Right atrium auricular region (tissue), 2 donors: ENCODE measurements around the gene ASTN2. TPM values are rescaled to one million over a fixed set of nuclear protein-coding genes. Genes with fewer than 3 reads are reported as not detected.

Experiments
- DNase-seq: peaks from one replicate; pipeline ENCODE4 v3.0.0-alpha.2; 2019; ENCODE audit warnings: low spot score
- H3K27ac ChIP-seq, 2 donors: fragments of 200-600 bp; sonication (generic); 1 replicate in 1 of 2; 2 replicates in 1 of 2; pipeline ENCODE4 v1.5.1; 2016 to 2019
- H3K27me3 ChIP-seq, 2 donors: fragments of 200-600 bp; sonication (generic); one replicate each; pipeline versions ENCODE4 v1.5.1 to v1.6.0; 2017 to 2019
- H3K36me3 ChIP-seq: fragments of 200-600 bp; sonication (generic); one replicate; pipeline ENCODE4 v1.5.1; 2016
- H3K4me1 ChIP-seq, 2 donors: fragments of 200-600 bp; sonication (generic); one replicate each; pipeline versions ENCODE4 v1.5.1 to v1.6.0; 2017 to 2019
- H3K4me3 ChIP-seq, 2 donors: fragments of 200-600 bp; sonication (generic); 1 replicate in 1 of 2; 2 replicates in 1 of 2; pipeline ENCODE4 v1.5.1; 2017 to 2019; ENCODE audit warnings: mild to moderate bottlenecking in 1 of 2, moderate library complexity in 1 of 2
- H3K9me3 ChIP-seq, 2 donors: fragments of 200-600 bp; sonication (generic); one replicate each; pipeline ENCODE4 v1.5.1; 2019
- CTCF ChIP-seq, 2 donors: fragments of 200-600 bp; sonication (generic); IDR thresholded peaks; one replicate each; pipeline ENCODE4 v1.5.1; 2019; ENCODE audit warnings: antibody characterized with exemption in 2 of 2
- total RNA-seq, 2 donors: library from RNA; depleted of rRNA; stranded (reverse); fragments of >200 nt; gene quantifications; one replicate each; pipeline ENCODE4 v1.1.0, GENCODE V29; 2016

Gene ASTN2
- total RNA-seq, 2 donors from 2014 or later, result 11.1 to 32.2 TPM

DNA sequence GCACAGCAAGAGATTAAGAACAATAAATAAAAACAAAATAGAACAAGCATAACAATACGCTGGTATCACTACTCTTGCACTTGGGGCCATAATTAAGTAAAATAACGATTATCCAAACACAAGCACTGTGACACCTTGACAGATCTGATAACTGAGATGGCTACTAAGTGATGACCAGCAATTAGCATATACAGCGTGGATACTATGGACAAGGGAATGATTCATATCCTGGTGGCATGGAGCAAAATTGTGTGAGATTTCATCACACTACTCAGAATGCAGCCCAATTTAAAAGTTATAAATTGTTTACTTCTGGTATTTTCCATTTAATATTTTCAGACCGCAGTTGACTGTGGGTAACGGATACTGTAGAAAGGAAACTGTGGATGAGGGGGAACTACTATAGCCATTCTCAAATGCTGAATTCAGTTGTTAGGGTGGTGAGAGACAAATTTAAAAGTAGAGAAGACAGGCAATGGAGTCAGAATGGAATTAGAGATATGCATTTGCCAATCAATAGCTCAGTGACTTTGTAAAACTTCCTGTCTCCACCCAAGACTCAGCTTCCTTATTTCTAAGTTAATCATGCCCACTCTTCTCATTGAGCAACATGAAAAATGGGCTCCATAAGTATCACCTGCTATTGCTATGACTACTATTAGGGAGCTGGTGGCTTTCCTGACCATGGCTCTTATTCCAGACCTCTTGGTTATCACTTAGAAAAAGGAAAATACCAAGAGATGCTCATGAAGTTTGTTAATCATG lies 427.0 kb downstream of the ASTN2 start:
- Histone ChIP-seq H3K9me3 (no peaks in the 10 kb centered on the region), H3K4me1 (no peaks in the 10 kb centered on the region), H3K36me3 (no peaks in the 10 kb centered on the region), H3K27ac (no peak overlapping the region), H3K4me3 (no peak overlapping the region), H3K27me3 (no peaks in the 10 kb centered on the region)
- DNase-seq, result no peak
- no peak for TF ChIP-seq CTCF (IDR thresholded peaks at IDR 0.05)

- no peak overlapping the region for H3K4me3 ChIP-seq
- H3K9me3 ChIP-seq, result no peaks in the 10 kb centered on the region
- DNase-seq, result no peak
- H3K27ac ChIP-seq, result no peak overlapping the region
- no peaks in the 10 kb centered on the region for H3K4me1 ChIP-seq
- no peaks in the 10 kb centered on the region for H3K36me3 ChIP-seq
- no peak for TF ChIP-seq CTCF (IDR thresholded peaks at IDR 0.05)
- H3K27me3 ChIP-seq, result no peaks in the 10 kb centered on the region
These were observed 428.8 kb downstream of the ASTN2 start for GRCh38 chr9:116986015-116986414.

GRCh38 chr9:116985596-116985995 lies 429.3 kb downstream of the ASTN2 start:
- no peaks in the 10 kb centered on the region for H3K9me3 ChIP-seq
- H3K27me3 ChIP-seq, result no peaks in the 10 kb centered on the region
- H3K4me3 ChIP-seq, result no peak overlapping the region
- TF ChIP-seq CTCF (IDR thresholded peaks at IDR 0.05), result no peak
- no peaks in the 10 kb centered on the region for H3K4me1 ChIP-seq
- H3K27ac ChIP-seq, result no peak overlapping the region
- DNase-seq, result no peak
- H3K36me3 ChIP-seq, result no peaks in the 10 kb centered on the region

- no peak for TF ChIP-seq CTCF (IDR thresholded peaks at IDR 0.05)
- no peak overlapping the region for H3K4me3 ChIP-seq
- no peak overlapping the region for H3K27ac ChIP-seq
- H3K4me1 ChIP-seq, result no peaks in the 10 kb centered on the region
- no peak for DNase-seq
- no peaks in the 10 kb centered on the region for H3K36me3 ChIP-seq
- no peaks in the 10 kb centered on the region for H3K27me3 ChIP-seq
- no peaks in the 10 kb centered on the region for H3K9me3 ChIP-seq
These were observed 430.7 kb downstream of the ASTN2 start for GRCh38 chr9:116984111-116984510.

GRCh38 chr9:116980582-116981120 lies 434.2 kb downstream of the ASTN2 start:
- Histone ChIP-seq H3K9me3 (no peaks in the 10 kb centered on the region), H3K27ac (no peak overlapping the region), H3K36me3 (no peaks in the 10 kb centered on the region), H3K4me3 (no peak overlapping the region), H3K4me1 (no peaks in the 10 kb centered on the region), H3K27me3 (no peaks in the 10 kb centered on the region)
- TF ChIP-seq CTCF (IDR thresholded peaks at IDR 0.05), result no peak
- no peak for DNase-seq
